ENCODE results near the gene ABHD5. TPM values are rescaled to one million over a fixed set of nuclear protein-coding genes. Genes with fewer than 3 reads are reported as not detected.

Gene ABHD5
- total RNA-seq, 1 experiment from 2014 or later: 9.9 TPM

DNA sequence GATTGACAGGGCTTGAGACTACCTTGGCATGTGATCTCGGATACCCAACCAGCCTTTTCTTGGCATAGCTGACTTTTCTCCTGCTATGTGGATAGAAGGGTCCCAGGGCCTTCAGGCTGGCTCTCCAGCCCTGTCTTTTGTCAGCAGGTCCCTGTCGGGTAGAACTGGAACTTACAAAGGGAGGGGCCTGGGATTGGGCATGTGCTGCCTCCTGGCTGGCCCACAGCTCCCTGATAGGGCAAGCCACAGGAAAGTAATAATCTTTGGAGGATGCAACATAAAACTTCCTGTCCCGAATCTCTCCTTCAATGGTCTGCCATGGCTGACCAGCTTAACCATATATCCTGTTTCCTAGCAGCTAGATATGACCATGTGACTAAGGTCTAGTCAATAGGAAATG is 89.1 kb downstream of the ABHD5 start:
- H3K9me3 ChIP-seq (ENCODE audit: low read depth, low read length, poor library complexity, severe bottlenecking): no peaks in the 10 kb centered on the region
- H3K27ac ChIP-seq (ENCODE audit: low read depth, low read length, poor library complexity, severe bottlenecking): no peak overlapping the region
- no peaks in the 10 kb centered on the region for H3K27me3 ChIP-seq (replicated peaks; ENCODE audit: insufficient read depth, low read depth, low read length, poor library complexity)
- ChIA-PET POLR2A (ENCODE audit: low non-redundant PET) (no interaction called here), CTCF (no interaction called here)
- no peaks in the 10 kb centered on the region for H3K4me1 ChIP-seq (ENCODE audit: insufficient read depth, low read length, poor library complexity, severe bottlenecking)
- no peak overlapping the region for H3K4me3 ChIP-seq (ENCODE audit: low read depth, low read length, poor library complexity, severe bottlenecking)
- no TSS peak for BruUV-seq (replicated peaks)
- intact Hi-C loops (cut with micrococcal nuclease; ENCODE audit: unreplicated experiment): no loop called here
- no peaks in the 10 kb centered on the region for H3K36me3 ChIP-seq (ENCODE audit: insufficient read depth, low read length, poor library complexity, severe bottlenecking)
- DNase-seq (ENCODE audit: low spot score): no peak
- no peak for TF ChIP-seq EZH2 (IDR thresholded peaks at IDR 0.05; ENCODE audit: borderline replicate concordance, low read depth, low read length, poor library complexity, severe bottlenecking)
- TF ChIP-seq, protein P1, sequence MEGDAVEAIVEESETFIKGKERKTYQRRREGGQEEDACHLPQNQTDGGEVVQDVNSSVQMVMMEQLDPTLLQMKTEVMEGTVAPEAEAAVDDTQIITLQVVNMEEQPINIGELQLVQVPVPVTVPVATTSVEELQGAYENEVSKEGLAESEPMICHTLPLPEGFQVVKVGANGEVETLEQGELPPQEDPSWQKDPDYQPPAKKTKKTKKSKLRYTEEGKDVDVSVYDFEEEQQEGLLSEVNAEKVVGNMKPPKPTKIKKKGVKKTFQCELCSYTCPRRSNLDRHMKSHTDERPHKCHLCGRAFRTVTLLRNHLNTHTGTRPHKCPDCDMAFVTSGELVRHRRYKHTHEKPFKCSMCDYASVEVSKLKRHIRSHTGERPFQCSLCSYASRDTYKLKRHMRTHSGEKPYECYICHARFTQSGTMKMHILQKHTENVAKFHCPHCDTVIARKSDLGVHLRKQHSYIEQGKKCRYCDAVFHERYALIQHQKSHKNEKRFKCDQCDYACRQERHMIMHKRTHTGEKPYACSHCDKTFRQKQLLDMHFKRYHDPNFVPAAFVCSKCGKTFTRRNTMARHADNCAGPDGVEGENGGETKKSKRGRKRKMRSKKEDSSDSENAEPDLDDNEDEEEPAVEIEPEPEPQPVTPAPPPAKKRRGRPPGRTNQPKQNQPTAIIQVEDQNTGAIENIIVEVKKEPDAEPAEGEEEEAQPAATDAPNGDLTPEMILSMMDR (conservative IDR thresholded peaks at IDR 0.05; ENCODE audit: low read depth, low read length): no peak

DNA sequence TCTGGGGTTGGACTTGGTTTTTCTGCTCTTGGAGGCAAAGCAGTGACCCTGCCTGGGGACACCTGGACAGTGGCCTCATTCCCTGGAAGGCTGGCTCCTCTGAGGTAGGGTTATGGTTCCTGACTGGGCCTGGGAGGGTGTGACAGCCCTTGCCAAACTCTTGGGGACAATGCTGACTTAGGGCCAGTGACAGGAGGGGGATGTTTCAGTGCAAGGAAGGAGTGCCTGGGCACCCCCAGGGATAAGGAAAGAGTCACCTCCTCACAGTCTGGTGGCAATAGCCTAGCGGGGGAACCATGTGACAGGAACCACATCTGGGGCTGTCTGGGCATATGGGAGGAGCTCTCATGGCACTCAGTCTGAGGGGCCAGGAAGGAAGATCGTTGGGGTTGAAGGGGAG is 91.8 kb downstream of the ABHD5 start:
- DNase-seq (ENCODE audit: low spot score): no peak
- Histone ChIP-seq H3K4me3 (ENCODE audit: low read depth, low read length, poor library complexity, severe bottlenecking) (no peak overlapping the region), H3K4me1 (ENCODE audit: insufficient read depth, low read length, poor library complexity, severe bottlenecking) (no peaks in the 10 kb centered on the region), H3K9me3 (ENCODE audit: low read depth, low read length, poor library complexity, severe bottlenecking) (no peaks in the 10 kb centered on the region), H3K36me3 (ENCODE audit: insufficient read depth, low read length, poor library complexity, severe bottlenecking) (no peaks in the 10 kb centered on the region), H3K27ac (ENCODE audit: low read depth, low read length, poor library complexity, severe bottlenecking) (no peak overlapping the region), H3K27me3 (replicated peaks; ENCODE audit: insufficient read depth, low read depth, low read length, poor library complexity) (no peaks in the 10 kb centered on the region)
- BruUV-seq (replicated peaks): no TSS peak
- TF ChIP-seq, protein P1 (conservative IDR thresholded peaks at IDR 0.05; ENCODE audit: low read depth, low read length): no peak
- TF ChIP-seq EZH2 (IDR thresholded peaks at IDR 0.05; ENCODE audit: borderline replicate concordance, low read depth, low read length, poor library complexity, severe bottlenecking): no peak
- POLR2A ChIA-PET (ENCODE audit: low non-redundant PET): no interaction called here
- intact Hi-C loops (cut with micrococcal nuclease; ENCODE audit: unreplicated experiment): no loop called here
- CTCF ChIA-PET: no interaction called here

Other genes starting within 250 kb of the ABHD5 start
- 9.7 and 9.8 TPM in 2 replicates for gene ANO10, start 68.9 kb upstream of the ABHD5 start, total RNA-seq (2021)